HG03039 (cell line): ENCODE measurements around the gene EXOC6B.

Experiments used
- ATAC-seq: cut with Tn5 transposase; IDR thresholded peaks from one replicate; pipeline ENCODE4 v1.9.1; 2021; ENCODE audit warnings: mild to moderate bottlenecking, moderate library complexity; ENCODE audit not compliant: unreplicated experiment

The EXOC6B gene

GRCh38 chr2:72389447-72389846, 436.4 kb downstream of the EXOC6B start:
- ATAC-seq = no peak

GRCh38 chr2:72388263-72388662, 437.6 kb downstream of the EXOC6B start:
- ATAC-seq = no peak

GRCh38 chr2:72386288-72386687, 439.5 kb downstream of the EXOC6B start:
- no peak for ATAC-seq

GRCh38 chr2:72378753-72379348, 447.0 kb downstream of the EXOC6B start:
- no peak for ATAC-seq

- ATAC-seq = no peak
Observed at GRCh38 chr2:72367530-72368225, 458.2 kb downstream of the EXOC6B start.

GRCh38 chr2:72363406-72363805, 462.4 kb downstream of the EXOC6B start:
- ATAC-seq = no peak

GRCh38 chr2:72362733-72363132, 463.1 kb downstream of the EXOC6B start:
- ATAC-seq = no peak

GRCh38 chr2:72361521-72361920, 464.3 kb downstream of the EXOC6B start:
- no peak for ATAC-seq

- ATAC-seq = no peak
Observed at GRCh38 chr2:72361042-72361441, 464.8 kb downstream of the EXOC6B start.

- no peak for ATAC-seq
Observed at GRCh38 chr2:72350852-72351251, 475.0 kb downstream of the EXOC6B start.

- ATAC-seq = no peak
Observed at GRCh38 chr2:72349016-72349415, 476.8 kb downstream of the EXOC6B start.

GRCh38 chr2:72347081-72347480, 478.8 kb downstream of the EXOC6B start:
- no peak for ATAC-seq

- no peak for ATAC-seq
Observed at GRCh38 chr2:72341639-72342038, 484.2 kb downstream of the EXOC6B start.

- no peak for ATAC-seq
Observed at GRCh38 chr2:72340665-72341064, 485.2 kb downstream of the EXOC6B start.

GRCh38 chr2:72338076-72338475, 487.8 kb downstream of the EXOC6B start:
- no peak for ATAC-seq

- ATAC-seq = no peak
Observed at GRCh38 chr2:72332720-72333119, 493.1 kb downstream of the EXOC6B start.

GRCh38 chr2:72330652-72331051, 495.2 kb downstream of the EXOC6B start:
- ATAC-seq = no peak

- no peak for ATAC-seq
Observed at GRCh38 chr2:72326759-72327158, 499.1 kb downstream of the EXOC6B start.

- peak; percentile 67 for ATAC-seq
Observed at GRCh38 chr2:72325592-72326422, 500.0 kb downstream of the EXOC6B start.

- no peak for ATAC-seq
Observed at GRCh38 chr2:72316774-72317173, 509.1 kb downstream of the EXOC6B start.

- ATAC-seq = no peak
Observed at GRCh38 chr2:72300147-72300684, 525.6 kb downstream of the EXOC6B start.

GRCh38 chr2:72293620-72294019, 532.2 kb downstream of the EXOC6B start:
- no peak for ATAC-seq
